ENCODE measurements around the gene SLC22A5.

DNA sequence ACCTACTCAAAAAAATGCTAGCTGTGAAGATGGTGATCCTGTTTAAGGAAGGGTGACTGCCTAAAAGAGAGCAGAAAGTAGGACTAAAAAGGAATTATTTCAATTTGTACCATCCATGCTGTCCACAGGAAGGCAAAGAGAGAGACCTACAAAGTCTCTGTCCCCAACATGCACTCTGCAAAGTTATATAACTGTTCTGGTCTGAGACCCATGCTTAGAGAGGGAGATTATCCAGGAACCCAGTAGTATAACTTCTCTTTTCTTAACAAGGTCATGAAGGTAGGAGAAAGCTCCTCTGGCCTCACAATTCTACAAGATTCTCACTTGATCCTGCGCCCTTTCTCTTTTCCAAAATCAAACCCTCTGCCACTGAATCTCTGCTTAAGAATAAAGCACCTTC, 49.5 kb upstream of the SLC22A5 start:
- TF ChIP-seq, protein P1, sequence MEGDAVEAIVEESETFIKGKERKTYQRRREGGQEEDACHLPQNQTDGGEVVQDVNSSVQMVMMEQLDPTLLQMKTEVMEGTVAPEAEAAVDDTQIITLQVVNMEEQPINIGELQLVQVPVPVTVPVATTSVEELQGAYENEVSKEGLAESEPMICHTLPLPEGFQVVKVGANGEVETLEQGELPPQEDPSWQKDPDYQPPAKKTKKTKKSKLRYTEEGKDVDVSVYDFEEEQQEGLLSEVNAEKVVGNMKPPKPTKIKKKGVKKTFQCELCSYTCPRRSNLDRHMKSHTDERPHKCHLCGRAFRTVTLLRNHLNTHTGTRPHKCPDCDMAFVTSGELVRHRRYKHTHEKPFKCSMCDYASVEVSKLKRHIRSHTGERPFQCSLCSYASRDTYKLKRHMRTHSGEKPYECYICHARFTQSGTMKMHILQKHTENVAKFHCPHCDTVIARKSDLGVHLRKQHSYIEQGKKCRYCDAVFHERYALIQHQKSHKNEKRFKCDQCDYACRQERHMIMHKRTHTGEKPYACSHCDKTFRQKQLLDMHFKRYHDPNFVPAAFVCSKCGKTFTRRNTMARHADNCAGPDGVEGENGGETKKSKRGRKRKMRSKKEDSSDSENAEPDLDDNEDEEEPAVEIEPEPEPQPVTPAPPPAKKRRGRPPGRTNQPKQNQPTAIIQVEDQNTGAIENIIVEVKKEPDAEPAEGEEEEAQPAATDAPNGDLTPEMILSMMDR (IDR thresholded peaks at IDR 0.05) = no peak
- TF ChIP-seq EZH2 (IDR thresholded peaks at IDR 0.05; ENCODE audit: borderline replicate concordance, insufficient read depth, low read depth, low read length, poor library complexity, severe bottlenecking) = no peak
